ENCODE data around the gene SH2D7. TPM values are rescaled to one million over a fixed set of nuclear protein-coding genes. Genes with fewer than 3 reads are reported as not detected.

SH2D7 gene
- total RNA-seq, 1 experiment from 2014 or later = not detected

GRCh38 chr15:78127882-78128281 is 35.5 kb downstream of the SH2D7 start:
- intact Hi-C loops (cut with micrococcal nuclease) = no loop called here
- no peaks in the 10 kb centered on the region for H3K27me3 Mint-ChIP-seq (ENCODE audit: insufficient read depth, unreplicated experiment)
- H3K36me3 Mint-ChIP-seq (ENCODE audit: insufficient read depth, unreplicated experiment) = no peaks in the 10 kb centered on the region
- no peaks in the 10 kb centered on the region for H3K9me3 Mint-ChIP-seq (ENCODE audit: unreplicated experiment)
- ChIA-PET POLR2A (no interaction called here), CTCF (interaction anchor here (0.7 to 4.8 kb wide), 4 partner anchors 14 to 113 kb away, joined by 4 to 30 read pairs (median 10); no protein-coding TSS in a partner anchor)
- no peak overlapping the region for H3K4me3 Mint-ChIP-seq (ENCODE audit: unreplicated experiment)
- H3K4me1 Mint-ChIP-seq (ENCODE audit: insufficient read depth, unreplicated experiment) = peaks cover 5% of the 10 kb centered on the region
- BruUV-seq (replicated peaks) = no TSS peak
- no peak for TF ChIP-seq CTCF (IDR thresholded peaks at IDR 0.05; ENCODE audit: unreplicated experiment)
- no peak for DNase-seq (ENCODE audit: unreplicated experiment)
- no peak overlapping the region for H3K27ac Mint-ChIP-seq (ENCODE audit: low read depth, unreplicated experiment)

GRCh38 chr15:78129077-78129750 is 36.9 kb downstream of the SH2D7 start:
- TF ChIP-seq CTCF (IDR thresholded peaks at IDR 0.05; ENCODE audit: unreplicated experiment) = no peak
- intact Hi-C loops (cut with micrococcal nuclease) = no loop called here
- DNase-seq (ENCODE audit: unreplicated experiment) = peak; percentile 17
- Mint-ChIP-seq H3K4me1 (ENCODE audit: insufficient read depth, unreplicated experiment) (peaks cover 5% of the 10 kb centered on the region), H3K27ac (ENCODE audit: low read depth, unreplicated experiment) (no peak overlapping the region), H3K36me3 (ENCODE audit: insufficient read depth, unreplicated experiment) (no peaks in the 10 kb centered on the region), H3K9me3 (ENCODE audit: unreplicated experiment) (no peaks in the 10 kb centered on the region), H3K4me3 (ENCODE audit: unreplicated experiment) (no peak overlapping the region), H3K27me3 (ENCODE audit: insufficient read depth, unreplicated experiment) (no peaks in the 10 kb centered on the region)
- BruUV-seq (replicated peaks) = no TSS peak
- CTCF ChIA-PET = interaction anchor here (0.7 to 4.8 kb wide), 4 partner anchors 21 to 99 kb away, joined by 3 to 30 read pairs (median 4); no protein-coding TSS in a partner anchor
- POLR2A ChIA-PET = interaction anchor here (1.1 kb wide), 1 partner anchor 18 kb away, joined by 3 read pairs; no protein-coding TSS in a partner anchor

GRCh38 chr15:78129751-78130287 is 37.5 kb downstream of the SH2D7 start:
- TF ChIP-seq CTCF (IDR thresholded peaks at IDR 0.05; ENCODE audit: unreplicated experiment) = no peak
- CTCF ChIA-PET = interaction anchor here (1.1 to 4.8 kb wide), 7 partner anchors 9 to 113 kb away, joined by 3 to 30 read pairs (median 10); no protein-coding TSS in a partner anchor

More at GRCh38 chr15:78129751-78130287, 37.5 kb downstream of the SH2D7 start:
- Mint-ChIP-seq H3K4me1 (ENCODE audit: insufficient read depth, unreplicated experiment) (peaks cover 5% of the 10 kb centered on the region), H3K27ac (ENCODE audit: low read depth, unreplicated experiment) (no peak overlapping the region), H3K9me3 (ENCODE audit: unreplicated experiment) (no peaks in the 10 kb centered on the region), H3K27me3 (ENCODE audit: insufficient read depth, unreplicated experiment) (no peaks in the 10 kb centered on the region), H3K36me3 (ENCODE audit: insufficient read depth, unreplicated experiment) (no peaks in the 10 kb centered on the region), H3K4me3 (ENCODE audit: unreplicated experiment) (peak overlapping the region; percentile 72)
- POLR2A ChIA-PET = interaction anchor here (1.0 to 1.7 kb wide), 3 partner anchors 18 to 170 kb away, joined by 3 read pairs; partner anchors contain the start of gene SKIC8
- DNase-seq (ENCODE audit: unreplicated experiment) = no peak
- BruUV-seq (replicated peaks) = no TSS peak
- intact Hi-C loops (cut with micrococcal nuclease) = loop anchor here (5.0 kb wide), 2 partner anchors 47 to 112 kb away; no protein-coding TSS in a partner anchor

All from MCF 10A (cell line).